ENCODE data around the gene CAMTA1.

CAMTA1 gene

DNA sequence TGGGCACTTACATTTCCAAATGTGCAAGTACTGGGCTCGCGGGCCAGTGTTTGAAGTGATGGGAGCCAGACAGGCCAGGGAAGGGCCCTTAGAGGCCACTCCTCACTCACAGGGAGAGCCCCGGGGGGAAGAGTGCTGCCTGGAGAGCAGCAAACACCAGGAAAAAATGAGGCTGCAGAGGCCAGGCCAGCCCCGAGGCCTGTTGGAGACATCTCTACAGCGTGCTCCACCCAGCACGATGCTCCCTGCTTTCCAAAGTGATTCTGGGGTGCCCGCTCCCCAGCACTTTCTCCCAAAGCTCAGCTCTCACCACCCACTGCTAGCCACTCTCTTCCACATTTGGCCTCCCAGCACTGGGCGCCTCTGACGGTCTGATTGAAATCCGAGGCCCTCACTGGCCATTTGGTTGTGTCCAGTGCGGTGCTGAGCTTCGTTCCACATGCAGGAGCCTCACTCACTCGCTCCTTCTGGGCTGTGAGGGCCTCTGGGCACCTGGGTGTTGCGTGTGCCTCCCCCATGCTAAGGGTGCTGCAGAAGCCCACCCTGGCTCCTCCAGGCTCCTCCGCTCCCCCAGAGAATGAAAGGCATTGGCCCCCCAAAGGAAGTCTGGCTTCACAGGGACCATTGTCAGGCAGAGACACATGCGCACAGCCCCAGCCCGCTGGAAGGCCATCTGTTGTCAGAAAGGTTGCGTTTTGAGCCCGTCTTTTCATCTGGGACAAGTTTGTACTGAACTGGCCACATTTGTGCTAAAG, 600.4 kb downstream of the CAMTA1 start:
- no peak for DNase-seq (ENCODE audit: low read depth in 2 of 2)

DNA sequence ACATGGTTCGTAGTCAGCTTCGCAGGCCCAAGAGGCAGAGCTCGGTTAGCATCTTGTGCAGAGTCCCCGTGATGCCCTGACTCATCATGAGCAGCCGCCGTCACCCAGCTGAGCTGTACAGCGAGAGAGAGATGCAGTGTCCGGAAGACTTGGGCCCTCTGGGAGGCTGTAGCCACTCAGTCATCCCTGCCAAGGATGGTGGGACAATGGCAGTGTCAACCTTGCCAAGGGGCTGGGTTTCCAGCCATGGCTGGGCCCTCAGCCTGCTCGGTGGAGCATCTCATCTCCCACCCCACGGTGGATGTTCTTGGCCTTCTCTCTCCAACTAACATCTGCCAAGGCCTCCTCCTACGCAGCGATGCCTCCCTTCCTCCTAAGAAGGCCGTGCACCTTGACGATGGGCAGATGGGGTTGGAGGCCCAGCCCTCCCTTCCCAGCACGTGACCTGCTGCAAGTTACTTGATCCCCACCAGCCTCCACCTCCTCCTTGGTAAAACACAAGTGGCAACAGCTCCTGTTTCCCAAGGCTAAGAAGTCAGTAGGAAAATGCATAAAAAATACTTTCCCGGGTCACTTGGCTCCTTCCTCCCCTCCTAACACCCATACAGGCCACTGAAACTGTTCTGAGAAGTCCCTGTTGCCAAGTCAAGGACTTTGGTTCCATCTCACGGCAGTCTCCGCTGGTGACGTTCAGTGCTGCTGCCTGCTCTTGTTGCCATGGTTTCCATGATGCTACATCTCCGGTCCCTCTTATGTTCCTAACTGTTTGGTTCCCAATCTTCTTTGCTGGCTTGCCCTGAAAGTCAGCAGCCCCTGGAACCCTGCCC, 601.2 kb downstream of the CAMTA1 start:
- no peak for DNase-seq (ENCODE audit: low read depth in 2 of 2)

- DNase-seq (ENCODE audit: low read depth in 2 of 2): no peak
Observed at GRCh38 chr1:7387053-7387927, 602.0 kb downstream of the CAMTA1 start.

- no peak for DNase-seq (ENCODE audit: low read depth in 2 of 2)
Observed at GRCh38 chr1:7388141-7388487, 602.9 kb downstream of the CAMTA1 start.

DNA sequence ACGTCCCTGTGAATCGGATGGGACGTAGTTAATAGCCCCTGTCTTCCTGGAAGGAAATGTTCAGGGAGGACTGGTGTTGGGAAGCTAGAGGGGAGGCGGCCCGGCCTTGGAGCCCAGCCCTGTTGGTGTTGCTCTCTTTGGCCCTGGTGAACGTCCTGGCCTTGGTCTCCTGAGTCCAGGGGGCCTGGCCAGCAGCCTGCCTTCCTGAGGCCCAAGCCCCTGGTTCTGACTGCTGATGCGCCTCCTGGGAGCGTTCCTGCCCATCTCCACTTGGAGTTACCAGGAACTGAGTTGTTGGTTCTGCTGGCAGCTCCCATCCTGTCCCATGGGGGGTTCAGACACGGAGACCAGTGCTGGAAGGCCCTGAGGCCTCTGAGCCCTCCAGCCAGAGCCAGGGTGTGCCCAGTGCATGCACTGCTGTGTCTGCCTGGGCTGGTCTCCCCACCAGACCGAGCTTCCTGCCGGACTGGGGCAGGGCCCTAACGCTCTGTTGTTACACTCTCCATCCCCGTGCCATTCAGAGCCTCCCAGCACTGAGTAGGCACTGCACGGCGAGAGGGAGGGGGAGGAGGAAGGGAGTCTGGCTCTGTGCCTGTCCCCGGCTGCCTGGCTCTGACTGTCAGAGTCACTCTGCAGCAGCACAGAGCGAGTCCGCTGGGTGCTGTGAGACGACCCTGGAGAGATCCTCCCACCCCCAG, 603.4 kb downstream of the CAMTA1 start:
- DNase-seq (ENCODE audit: low read depth in 2 of 2): no peak

DNA sequence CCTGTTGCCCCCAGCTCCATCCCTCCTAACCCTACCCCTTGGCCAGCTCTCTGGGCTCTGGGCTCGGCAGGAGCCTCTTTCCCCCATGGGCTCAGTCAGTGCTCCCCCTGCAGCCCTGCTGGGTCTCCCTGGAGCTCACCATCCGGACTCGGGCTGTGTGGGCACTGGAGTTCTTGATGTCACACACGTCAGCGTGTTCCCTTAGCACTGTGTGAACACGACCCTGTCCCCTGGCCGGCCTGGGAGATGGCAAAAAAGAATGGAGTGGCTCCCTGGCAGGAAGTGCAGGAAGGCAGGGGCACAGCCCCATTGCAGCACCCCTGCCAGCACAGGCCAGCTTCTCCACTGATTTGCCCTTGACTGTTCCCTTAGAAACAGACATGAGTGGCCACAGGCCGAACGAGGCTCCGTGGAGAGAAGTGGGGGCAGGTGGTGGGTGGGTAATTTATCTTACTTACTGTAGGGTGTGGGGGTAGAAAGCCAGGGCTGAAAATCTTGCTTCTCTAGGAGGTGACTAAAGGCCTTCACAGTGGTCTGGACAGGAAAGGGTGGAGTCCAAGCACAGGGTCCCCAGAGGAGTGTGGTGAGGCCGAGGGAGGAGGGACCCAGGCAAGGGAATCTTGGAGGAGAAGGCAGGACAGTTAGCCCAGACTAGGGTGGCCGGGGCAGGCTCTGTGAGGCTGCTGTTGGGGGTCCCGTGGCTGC, 604.1 kb downstream of the CAMTA1 start:
- no peak for DNase-seq (ENCODE audit: low read depth in 2 of 2)

GRCh38 chr1:7389906-7390603, 604.8 kb downstream of the CAMTA1 start:
- no peak for DNase-seq (ENCODE audit: low read depth in 2 of 2)

DNA sequence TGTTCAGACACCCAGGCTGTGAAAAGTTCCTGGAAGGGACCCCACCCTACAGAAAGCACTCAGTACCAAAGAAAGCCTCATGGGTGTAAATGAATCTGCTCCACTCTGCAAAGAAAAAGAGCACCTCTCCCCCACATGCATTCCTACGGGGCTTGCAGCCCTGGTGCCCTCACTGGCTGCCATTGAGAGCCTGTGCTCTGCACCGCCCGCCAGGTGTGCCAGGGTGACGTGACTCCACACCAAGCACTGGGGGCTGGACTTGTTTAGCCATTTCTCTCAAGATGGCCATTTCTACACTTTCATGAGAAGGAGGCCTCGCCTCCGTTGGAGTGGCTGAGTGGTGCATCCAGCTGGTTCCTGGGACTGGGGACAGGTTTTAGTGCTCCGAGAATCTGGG, 605.3 kb downstream of the CAMTA1 start:
- DNase-seq (ENCODE audit: low read depth in 2 of 2): no peak

GRCh38 chr1:7393136-7393535, 607.9 kb downstream of the CAMTA1 start:
- DNase-seq (ENCODE audit: low read depth in 2 of 2): no peak

GRCh38 chr1:7395251-7395650, 610.0 kb downstream of the CAMTA1 start:
- DNase-seq (ENCODE audit: low read depth in 2 of 2): no peak

GRCh38 chr1:7398982-7399381, 613.7 kb downstream of the CAMTA1 start:
- DNase-seq (ENCODE audit: low read depth in 2 of 2): no peak

DNA sequence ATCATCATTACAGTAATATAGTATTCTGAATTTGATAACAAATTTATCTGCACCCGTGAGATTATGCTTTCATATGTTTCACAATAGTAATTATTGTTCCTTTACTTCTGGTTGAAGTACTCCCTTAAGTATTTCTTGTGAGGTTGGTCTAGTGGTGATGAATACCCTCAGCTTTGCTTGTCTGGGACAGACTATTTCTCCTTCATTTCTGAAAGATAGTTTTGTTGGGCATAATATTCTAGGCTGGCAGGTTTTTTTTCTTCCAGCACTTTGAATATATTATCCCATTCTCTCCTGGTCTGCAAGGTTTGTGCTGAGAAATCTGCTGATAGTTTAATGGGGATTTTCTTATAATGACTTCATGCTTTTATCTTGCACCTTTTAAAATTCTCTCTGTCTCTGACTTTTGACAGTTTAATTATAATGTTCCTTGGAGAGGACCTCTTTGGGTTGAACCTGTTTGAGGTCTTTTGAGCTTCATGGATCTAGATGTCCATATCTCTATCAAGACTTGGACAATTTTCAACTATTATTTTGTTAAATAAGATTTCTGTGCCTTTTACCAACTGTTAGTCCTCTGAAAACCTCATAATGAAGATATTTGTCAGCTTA, 614.4 kb downstream of the CAMTA1 start:
- no peak for DNase-seq (ENCODE audit: low read depth in 2 of 2)

DNA sequence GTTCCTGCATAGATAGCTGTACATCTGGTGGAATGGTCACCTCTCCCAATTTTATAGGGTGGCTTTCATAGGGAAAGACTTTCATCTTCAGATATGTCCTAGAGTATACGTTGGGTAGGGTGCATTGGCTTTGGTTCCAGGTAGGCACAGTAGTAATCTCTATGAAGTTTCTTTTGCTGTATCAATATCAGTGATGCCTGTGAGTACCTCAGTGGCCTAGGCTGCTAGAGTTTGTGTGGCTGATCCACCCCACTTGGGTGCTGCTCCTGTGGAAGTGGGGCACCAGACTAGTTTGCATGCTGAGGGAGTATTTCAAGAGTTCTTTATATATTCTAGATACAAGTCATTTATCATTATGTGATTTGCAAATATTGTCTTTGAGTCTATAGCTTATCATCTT, 615.3 kb downstream of the CAMTA1 start:
- DNase-seq (ENCODE audit: low read depth in 2 of 2): no peak

- no peak for DNase-seq (ENCODE audit: low read depth in 2 of 2)
Observed at GRCh38 chr1:7401814-7402547, 616.7 kb downstream of the CAMTA1 start.

DNA sequence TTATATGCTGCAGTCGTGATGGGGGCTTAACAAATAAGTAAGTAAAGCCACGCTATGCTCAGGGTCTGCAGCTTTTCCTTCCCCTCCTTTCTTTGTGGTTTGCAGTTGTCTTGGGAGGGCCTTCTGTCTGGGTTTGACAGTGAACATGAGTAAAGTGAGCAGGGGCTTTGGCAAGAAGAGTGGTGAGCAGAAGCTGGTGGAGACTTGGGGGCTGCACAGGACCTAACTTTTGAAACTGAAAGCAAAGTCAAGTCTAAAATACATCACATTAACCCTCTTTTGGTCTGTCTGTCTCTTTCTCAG, 617.2 kb downstream of the CAMTA1 start:
- DNase-seq (ENCODE audit: low read depth in 2 of 2): no peak

DNA sequence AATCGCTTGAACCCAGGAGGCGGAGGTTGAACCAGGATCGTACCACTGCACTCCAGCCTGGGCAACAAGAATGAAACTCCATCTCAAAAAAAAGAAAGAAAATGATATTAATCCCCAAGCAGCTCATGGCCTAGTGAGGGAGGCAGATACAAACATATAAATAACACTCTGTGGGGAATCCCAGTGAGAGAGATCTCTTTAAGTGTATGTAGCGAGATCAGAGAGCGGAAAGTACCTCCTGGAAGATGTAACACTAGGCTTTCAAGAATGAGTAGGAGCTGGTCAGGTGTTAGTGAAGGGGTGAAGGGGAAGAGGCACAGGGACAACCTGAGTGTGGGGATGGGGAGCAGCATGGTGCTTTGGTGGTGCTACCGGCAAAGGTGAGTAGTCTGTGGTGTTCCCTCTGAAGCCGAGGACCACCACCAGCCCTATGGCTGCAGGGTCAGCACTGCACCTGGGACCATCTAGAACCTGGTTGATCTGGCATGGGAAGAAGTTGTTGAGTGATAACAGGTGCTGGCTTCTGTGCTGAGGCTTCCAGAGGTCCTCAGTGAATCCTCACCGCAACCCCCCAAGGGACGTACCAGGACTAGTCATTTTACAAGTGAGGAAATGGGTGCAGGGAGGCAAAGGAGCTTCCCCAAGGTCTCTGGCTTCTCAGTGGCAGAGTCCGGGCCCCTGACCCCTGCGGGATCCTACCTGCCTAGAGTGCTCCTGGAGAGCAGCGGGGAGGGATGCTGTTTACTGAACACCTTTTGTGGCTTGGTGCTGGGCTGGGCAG, 618.2 kb downstream of the CAMTA1 start:
- DNase-seq (ENCODE audit: low read depth in 2 of 2): no peak

- DNase-seq (ENCODE audit: low read depth in 2 of 2): no peak
Observed at GRCh38 chr1:7404046-7404742, 618.9 kb downstream of the CAMTA1 start.

- DNase-seq (ENCODE audit: low read depth in 2 of 2): no peak
Observed at GRCh38 chr1:7405844-7406500, 620.7 kb downstream of the CAMTA1 start.
